Embryonic facial prominence (tissue), 1 donor: ENCODE measurements around the gene LAMC1.

ENCODE experiments used
- DNase-seq: peaks from one replicate; pipeline ENCODE4 v3.0.0-alpha.2; 2016; ENCODE audit errors: extremely low spot score

The LAMC1 gene

GRCh38 chr1:183079712-183080388 is 56.6 kb downstream of the LAMC1 start:
- no peak for DNase-seq

DNA sequence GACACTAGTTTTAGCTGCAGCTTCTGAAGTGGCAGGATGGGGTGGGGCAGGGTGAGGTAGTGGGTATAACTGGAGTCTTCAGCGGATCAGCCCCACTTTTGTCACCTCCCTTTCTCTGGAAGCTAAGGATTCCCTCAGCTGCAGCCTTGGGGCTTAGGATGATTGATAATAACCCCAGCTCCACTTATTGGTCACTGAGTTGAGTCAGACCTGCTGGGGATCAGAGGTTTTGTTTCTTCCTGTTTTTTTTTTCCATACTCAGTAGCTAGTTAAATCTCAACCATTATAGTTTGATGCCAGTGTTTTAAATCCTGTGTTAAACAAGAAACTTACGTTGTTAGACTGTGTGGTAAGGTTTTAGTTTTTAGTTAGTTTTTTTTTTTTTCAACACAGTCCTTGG is 57.2 kb downstream of the LAMC1 start:
- no peak for DNase-seq

- no peak for DNase-seq
Measured at GRCh38 chr1:183081402-183082120, 58.3 kb downstream of the LAMC1 start.

GRCh38 chr1:183082650-183083049 is 59.4 kb downstream of the LAMC1 start:
- DNase-seq = no peak

- no peak for DNase-seq
Measured at GRCh38 chr1:183087001-183087400, 63.8 kb downstream of the LAMC1 start.

DNA sequence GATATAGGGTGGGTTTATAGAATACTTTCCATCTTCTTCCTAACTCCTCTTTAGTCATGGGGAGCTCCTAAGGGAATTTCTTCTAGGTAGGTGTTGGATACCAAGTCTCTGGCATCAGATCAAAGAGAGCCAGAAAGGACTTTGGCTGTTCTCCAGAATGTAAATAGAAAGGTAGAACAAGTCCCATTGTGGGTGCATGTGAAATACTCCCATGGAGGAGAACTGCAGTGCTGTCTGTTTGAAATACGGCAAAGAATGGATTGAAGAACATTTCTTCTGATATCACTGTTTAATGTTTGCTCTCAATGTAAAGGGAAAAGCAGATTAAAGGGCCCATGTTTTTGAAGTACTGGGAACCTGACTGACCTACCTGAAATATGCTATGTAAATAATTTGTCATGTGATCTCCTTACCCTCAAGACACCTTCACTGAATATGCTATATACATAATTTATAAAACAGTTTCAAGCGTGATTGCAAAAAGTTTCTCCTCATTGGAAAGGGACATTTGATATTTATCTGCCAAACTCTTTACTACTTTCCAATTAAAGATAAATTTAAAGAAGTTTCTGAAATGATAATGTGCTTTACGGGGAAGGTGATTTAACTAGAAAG is 65.9 kb downstream of the LAMC1 start:
- DNase-seq = no peak

- peak; percentile 65 for DNase-seq
Measured at GRCh38 chr1:183090391-183091006, 67.3 kb downstream of the LAMC1 start.

- no peak for DNase-seq
Measured at GRCh38 chr1:183091181-183091580, 68.0 kb downstream of the LAMC1 start.

GRCh38 chr1:183092350-183092749 is 69.1 kb downstream of the LAMC1 start:
- no peak for DNase-seq

DNA sequence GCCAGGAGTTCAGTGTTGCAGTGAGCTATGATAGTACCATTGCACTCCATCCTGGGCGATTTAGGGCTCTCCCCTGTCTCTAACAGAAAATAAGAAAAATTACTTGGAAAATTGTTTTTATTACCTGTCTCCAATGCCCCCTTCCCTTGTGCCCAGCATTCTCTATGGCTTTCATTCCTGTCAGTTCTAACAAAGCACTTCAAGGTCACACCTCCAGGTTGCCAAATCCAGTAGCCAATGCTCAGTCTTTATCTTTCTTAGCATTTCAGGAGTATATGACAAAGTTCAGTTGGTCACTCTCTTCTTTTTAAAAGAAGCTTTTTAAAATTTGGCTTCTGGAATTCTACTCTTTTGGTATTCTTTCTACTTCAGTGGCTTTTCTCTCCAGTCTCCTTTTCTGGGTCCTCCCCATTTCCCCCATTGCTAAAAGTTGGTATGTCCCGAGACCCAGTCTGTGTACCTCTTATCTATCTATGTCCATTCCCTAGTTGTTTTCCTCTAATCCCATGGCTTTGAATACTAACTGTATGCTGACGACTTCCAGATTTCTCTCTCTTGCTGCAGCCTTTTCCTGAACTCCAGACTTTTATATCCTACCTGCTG is 69.9 kb downstream of the LAMC1 start:
- DNase-seq = no peak

GRCh38 chr1:183093786-183094298 is 70.6 kb downstream of the LAMC1 start:
- DNase-seq = no peak

GRCh38 chr1:183094351-183094750 is 71.1 kb downstream of the LAMC1 start:
- DNase-seq = no peak

DNA sequence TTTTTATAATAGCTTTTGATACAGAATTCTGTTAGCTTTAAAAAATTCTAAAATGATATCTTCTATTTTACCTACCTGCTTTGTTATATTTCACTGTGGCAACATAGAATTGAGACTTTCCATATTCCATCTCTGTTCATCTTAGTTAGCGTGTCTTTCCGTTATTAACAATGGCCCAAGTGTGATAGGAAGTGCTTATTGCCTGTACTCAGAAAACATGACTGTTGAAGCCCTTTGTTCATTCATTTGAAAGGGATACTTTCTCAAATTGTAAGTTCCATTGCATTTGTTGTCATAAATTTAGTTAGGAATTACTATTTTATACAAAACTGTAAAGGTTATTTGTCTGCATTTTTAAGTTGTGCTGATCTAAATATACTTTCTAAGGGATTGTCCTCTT is 73.1 kb downstream of the LAMC1 start:
- no peak for DNase-seq

DNA sequence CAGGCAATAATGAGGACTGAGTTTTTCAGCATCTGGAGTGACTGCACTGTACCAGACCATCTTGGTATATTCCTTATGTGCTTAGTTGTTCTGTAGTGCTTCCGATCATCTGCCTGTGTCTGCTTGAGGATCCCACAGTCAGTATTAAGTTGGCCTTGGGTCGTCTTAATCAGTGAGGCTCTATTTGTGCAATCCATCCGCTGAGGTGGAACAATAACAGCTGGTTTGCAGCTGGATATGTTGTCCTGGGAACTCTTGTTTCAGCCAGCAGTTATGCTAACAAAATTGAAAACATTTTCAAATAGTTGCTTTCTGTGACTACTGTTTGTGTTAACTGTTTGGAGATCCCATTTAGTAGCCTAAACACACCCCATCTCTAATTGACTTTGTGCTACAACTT is 73.7 kb downstream of the LAMC1 start:
- DNase-seq = no peak

DNA sequence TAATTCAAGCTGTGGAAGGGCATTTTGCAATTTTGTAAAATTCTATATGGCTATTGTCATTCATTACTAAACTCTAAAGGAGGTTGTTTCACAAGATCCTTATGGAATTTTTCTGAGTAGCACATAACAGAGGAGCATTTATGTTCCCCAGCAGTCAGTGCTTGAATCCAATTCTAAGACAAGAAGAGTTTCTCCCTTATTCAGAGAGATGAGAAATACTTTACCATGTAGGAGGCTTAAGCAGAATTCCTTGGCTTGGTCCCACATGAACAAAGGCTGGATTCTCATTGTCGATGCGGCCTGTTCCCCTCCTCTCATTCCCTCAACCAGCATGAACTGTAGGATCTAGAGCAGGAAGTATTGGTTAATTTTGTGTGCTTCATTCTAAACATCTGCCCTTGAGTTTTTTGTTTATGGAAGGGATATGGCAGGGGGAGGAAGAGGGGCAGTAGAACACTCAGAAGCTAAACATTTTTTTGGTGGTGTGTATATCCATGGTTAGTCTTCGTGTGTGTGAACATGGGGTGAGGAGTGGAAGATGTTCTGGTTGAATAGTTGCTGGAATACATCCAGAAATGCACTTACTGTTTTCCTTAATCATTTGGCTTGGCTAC is 74.3 kb downstream of the LAMC1 start:
- DNase-seq = no peak

DNA sequence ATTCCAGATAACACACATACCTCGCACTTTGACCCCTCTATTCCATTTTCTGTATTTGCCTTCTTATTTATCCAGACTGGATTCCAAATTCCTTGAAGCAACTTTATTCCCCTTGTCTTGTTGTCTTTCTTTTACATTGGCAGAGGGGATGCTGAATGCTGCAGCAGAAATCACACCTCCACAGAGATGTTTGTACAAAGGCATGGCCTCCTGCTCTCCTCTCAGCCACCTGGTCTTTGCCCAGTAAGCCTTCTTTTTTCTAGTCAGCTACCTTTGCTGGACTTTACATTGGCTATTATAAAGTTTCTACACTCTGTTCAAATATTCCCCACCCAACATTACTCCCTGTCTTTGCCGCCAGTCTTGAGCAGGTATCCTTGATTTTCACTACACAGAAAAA is 75.1 kb downstream of the LAMC1 start:
- DNase-seq = no peak

GRCh38 chr1:183100361-183100974 is 77.2 kb downstream of the LAMC1 start:
- no peak for DNase-seq

DNA sequence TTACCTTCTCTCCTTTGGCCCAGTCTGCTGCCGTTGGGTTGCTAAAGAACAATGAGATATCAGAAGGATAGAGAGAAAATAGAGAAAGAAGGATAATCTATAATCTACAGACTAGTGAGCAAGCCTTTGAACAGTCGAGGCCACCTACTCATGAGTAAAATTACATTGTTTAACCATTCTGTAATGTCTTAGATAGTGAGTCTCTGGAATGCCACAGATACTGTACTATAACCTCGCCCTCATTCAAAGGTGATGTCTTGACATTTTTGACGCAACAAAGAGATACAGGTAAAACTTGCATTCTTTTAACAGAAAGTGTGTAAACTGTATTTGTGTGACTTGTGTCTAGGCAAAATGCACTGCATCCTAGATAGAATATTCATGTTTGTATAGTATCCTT is 77.9 kb downstream of the LAMC1 start:
- no peak for DNase-seq

GRCh38 chr1:183101841-183102276 is 78.6 kb downstream of the LAMC1 start:
- no peak for DNase-seq

GRCh38 chr1:183103147-183103546 is 79.9 kb downstream of the LAMC1 start:
- no peak for DNase-seq

DNA sequence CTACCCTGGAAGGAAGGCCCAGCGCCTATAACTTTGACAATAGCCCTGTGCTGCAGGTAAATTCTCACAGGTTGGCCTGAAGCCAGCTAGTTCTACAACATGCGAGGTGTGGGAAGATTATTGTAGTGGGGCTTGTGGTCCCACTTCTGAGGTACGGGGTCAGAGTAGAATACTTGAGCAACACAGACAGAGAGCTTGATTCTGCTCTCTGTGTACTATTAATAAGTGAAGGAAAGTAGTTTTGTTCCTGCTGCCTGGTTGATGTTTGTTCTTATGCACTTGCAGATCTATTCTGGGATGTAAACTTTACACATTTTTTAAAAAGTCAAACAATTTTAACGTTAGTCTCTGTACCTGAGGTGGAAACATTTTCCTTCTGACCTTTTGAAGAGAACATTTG is 80.4 kb downstream of the LAMC1 start:
- DNase-seq = no peak
